Breast epithelium (tissue), 3 donors: Measurements from ENCODE around the gene S1PR4.

Source experiments
- POLR2A ChIP-seq: fragments of 450-650 bp; IDR thresholded peaks from one replicate; pipeline ENCODE4 v1.6.1; 2016; ENCODE audit warnings: antibody characterized with exemption, mild to moderate bottlenecking, moderate library complexity
- POLR2AphosphoS5 ChIP-seq, 3 donors: sonication (generic); formaldehyde crosslinking; IDR thresholded peaks; one replicate each; pipeline ENCODE4 v1.6.1; 2017; ENCODE audit warnings: antibody characterized with exemption in 3 of 3
- TF ChIP-seq, protein P1 (sequence below), 3 donors: fragments of 450-650 bp; IDR thresholded peaks; one replicate each; pipeline ENCODE4 v1.5.1; 2016 to 2017; ENCODE audit warnings: antibody characterized with exemption in 3 of 3, mild to moderate bottlenecking in 3 of 3, moderate library complexity in 3 of 3

DNA sequence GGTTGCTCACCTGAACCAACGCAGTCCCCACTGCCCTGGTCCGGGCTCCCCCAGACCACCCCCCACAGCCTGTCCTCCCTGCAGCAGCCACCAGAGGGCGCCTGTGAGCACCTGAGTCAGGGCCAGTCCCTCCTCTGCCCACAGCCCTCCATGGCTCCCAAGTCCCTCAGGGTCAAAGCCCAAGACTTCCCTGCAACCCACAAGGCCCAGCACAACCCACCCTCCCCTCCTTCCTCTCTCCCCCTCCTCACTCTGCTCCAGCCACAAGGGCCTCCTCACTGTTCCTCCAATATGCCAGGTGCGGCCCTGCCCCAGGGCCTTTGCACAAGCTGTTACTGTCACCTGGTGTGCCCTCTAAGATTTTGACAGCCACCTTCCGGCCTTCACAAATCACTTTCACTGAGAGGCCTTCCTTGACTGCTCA lies 31.9 kb upstream of the S1PR4 start:
- TF ChIP-seq, protein P1, sequence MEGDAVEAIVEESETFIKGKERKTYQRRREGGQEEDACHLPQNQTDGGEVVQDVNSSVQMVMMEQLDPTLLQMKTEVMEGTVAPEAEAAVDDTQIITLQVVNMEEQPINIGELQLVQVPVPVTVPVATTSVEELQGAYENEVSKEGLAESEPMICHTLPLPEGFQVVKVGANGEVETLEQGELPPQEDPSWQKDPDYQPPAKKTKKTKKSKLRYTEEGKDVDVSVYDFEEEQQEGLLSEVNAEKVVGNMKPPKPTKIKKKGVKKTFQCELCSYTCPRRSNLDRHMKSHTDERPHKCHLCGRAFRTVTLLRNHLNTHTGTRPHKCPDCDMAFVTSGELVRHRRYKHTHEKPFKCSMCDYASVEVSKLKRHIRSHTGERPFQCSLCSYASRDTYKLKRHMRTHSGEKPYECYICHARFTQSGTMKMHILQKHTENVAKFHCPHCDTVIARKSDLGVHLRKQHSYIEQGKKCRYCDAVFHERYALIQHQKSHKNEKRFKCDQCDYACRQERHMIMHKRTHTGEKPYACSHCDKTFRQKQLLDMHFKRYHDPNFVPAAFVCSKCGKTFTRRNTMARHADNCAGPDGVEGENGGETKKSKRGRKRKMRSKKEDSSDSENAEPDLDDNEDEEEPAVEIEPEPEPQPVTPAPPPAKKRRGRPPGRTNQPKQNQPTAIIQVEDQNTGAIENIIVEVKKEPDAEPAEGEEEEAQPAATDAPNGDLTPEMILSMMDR (IDR thresholded peaks at IDR 0.05) = peak; percentile 38 to 58 (median 55)
- TF ChIP-seq POLR2A (no peak), POLR2AphosphoS5 (IDR thresholded peaks at IDR 0.05) (no peak)
